A673 (cell line): ENCODE results near the gene VSTM2L. TPM values are rescaled to one million over a fixed set of nuclear protein-coding genes. Genes with fewer than 3 reads are reported as not detected.

Source experiments
- BruUV-seq: library from RNA; stranded (reverse); fragments of 400-500 nt; replicated peaks from 2 replicates; lab custom pipeline; 2021; lab: Mats Ljungman, UMichigan
- CTCF ChIA-PET: fragments of 300-600 bp; sonication (Branson Sonifier 250); formaldehyde crosslinking; loops from one replicate; lab custom pipeline; 2022; ENCODE audit warnings: antibody characterized with exemption; lab: Charles Lee
- POLR2A ChIA-PET: fragments of 300-600 bp; sonication (Branson Sonifier 250); formaldehyde crosslinking; loops from one replicate; lab custom pipeline; 2022; ENCODE audit warnings: antibody characterized with exemption; ENCODE audit not compliant: low non-redundant PET; lab: Charles Lee
- DNase-seq: peaks from one replicate; pipeline ENCODE4 v3.0.0-alpha.2; 2015; ENCODE audit warnings: low spot score
- H3K27ac ChIP-seq: fragments of 200-600 bp; sonication (generic); 2 replicates; pipeline ENCODE4 v1.5.1; 2016; ENCODE audit warnings: mixed run types, low read depth, mild to moderate bottlenecking, mixed read lengths, antibody characterized with exemption, low read length; ENCODE audit not compliant: poor library complexity, severe bottlenecking
- H3K27me3 ChIP-seq: fragments of 200-600 bp; sonication (generic); replicated peaks from 2 replicates; pipeline ENCODE4 v1.6.1; 2017; ENCODE audit warnings: mixed run types, low read depth, mild to moderate bottlenecking, mixed read lengths, antibody characterized with exemption, low read length; ENCODE audit not compliant: insufficient read depth, poor library complexity
- H3K36me3 ChIP-seq: fragments of 200-600 bp; sonication (generic); 2 replicates; pipeline ENCODE4 v1.6.1; 2016; ENCODE audit warnings: mixed run types, mild to moderate bottlenecking, mixed read lengths, antibody characterized with exemption, low read length; ENCODE audit not compliant: insufficient read depth, poor library complexity, severe bottlenecking
- H3K4me1 ChIP-seq: fragments of 200-600 bp; sonication (generic); 2 replicates; pipeline ENCODE4 v1.6.1; 2017; ENCODE audit warnings: mixed run types, mild to moderate bottlenecking, mixed read lengths, antibody characterized with exemption, low read length; ENCODE audit not compliant: insufficient read depth, poor library complexity, severe bottlenecking
- H3K4me3 ChIP-seq: fragments of 200-600 bp; sonication (generic); 2 replicates; pipeline ENCODE4 v1.5.1; 2016; ENCODE audit warnings: low read depth, mixed run types, mild to moderate bottlenecking, mixed read lengths, low read length; ENCODE audit not compliant: poor library complexity, severe bottlenecking
- H3K9me3 ChIP-seq: fragments of 200-600 bp; sonication (generic); 2 replicates; pipeline ENCODE4 v1.6.1; 2016; ENCODE audit warnings: mixed run types, low read depth, mild to moderate bottlenecking, mixed read lengths, antibody characterized with exemption, low read length; ENCODE audit not compliant: poor library complexity, severe bottlenecking
- CTCF ChIP-seq: fragments of 300-800, 200-600 bp; sonication (generic); conservative IDR thresholded peaks from 2 replicates; pipeline ENCODE4 v1.5.1; 2017; ENCODE audit warnings: low read depth, mild to moderate bottlenecking, antibody characterized with exemption, low read length, moderate library complexity, mixed read lengths
- EZH2 ChIP-seq: fragments of 200-600 bp; sonication (generic); IDR thresholded peaks from 2 replicates; pipeline ENCODE4 v1.6.1; 2017; ENCODE audit warnings: borderline replicate concordance, low read depth, mild to moderate bottlenecking, mixed read lengths, antibody characterized with exemption, low read length; ENCODE audit not compliant: poor library complexity, severe bottlenecking
- intact Hi-C: fragments of 100-400 bp; cut with micrococcal nuclease; formaldehyde crosslinking; loops from one replicate; pipeline ENCODE4 v1.10.0; 2022; ENCODE audit not compliant: unreplicated experiment
- total RNA-seq: library from RNA; stranded (reverse); gene quantifications from 2 replicates; pipeline ENCODE4 v1.2.3, GENCODE V29; 2021

VSTM2L gene
- total RNA-seq, 1 experiment from 2014 or later, result 23.3 TPM

GRCh38 chr20:37969949-37970855 lies 67.3 kb downstream of the VSTM2L start:
- BruUV-seq, result no TSS peak
- intact Hi-C loops, result no loop called here
- no peaks in the 10 kb centered on the region for H3K9me3 ChIP-seq
- TF ChIP-seq CTCF (no peak), EZH2 (no peak)
- peaks cover 11% of the 10 kb centered on the region for H3K4me1 ChIP-seq
- no peak overlapping the region for H3K27ac ChIP-seq
- DNase-seq, result no peak
- H3K4me3 ChIP-seq, result no peak overlapping the region
- CTCF ChIA-PET, result no interaction called here
- POLR2A ChIA-PET, result no interaction called here
- no peaks in the 10 kb centered on the region for H3K27me3 ChIP-seq
- H3K36me3 ChIP-seq, result no peaks in the 10 kb centered on the region

- ChIA-PET POLR2A (no interaction called here), CTCF (no interaction called here)
Observed at GRCh38 chr20:37970856-37971245, 67.9 kb downstream of the VSTM2L start.

GRCh38 chr20:37971561-37972127 lies 68.7 kb downstream of the VSTM2L start:
- Histone ChIP-seq H3K27me3 (no peaks in the 10 kb centered on the region), H3K9me3 (no peaks in the 10 kb centered on the region), H3K36me3 (no peaks in the 10 kb centered on the region), H3K27ac (no peak overlapping the region), H3K4me1 (peaks cover 12% of the 10 kb centered on the region), H3K4me3 (no peak overlapping the region)
- ChIA-PET CTCF (no interaction called here), POLR2A (no interaction called here)
- no peak for DNase-seq
- intact Hi-C loops, result no loop called here
- no peak for TF ChIP-seq CTCF
- TF ChIP-seq EZH2, result no peak
- no TSS peak for BruUV-seq

More at GRCh38 chr20:37970856-37971245, 67.9 kb downstream of the VSTM2L start:
- no peak for DNase-seq
- TF ChIP-seq EZH2 (no peak), CTCF (no peak)
- H3K9me3 ChIP-seq, result no peaks in the 10 kb centered on the region
- intact Hi-C loops, result no loop called here
- peaks cover 11% of the 10 kb centered on the region for H3K4me1 ChIP-seq
- no TSS peak for BruUV-seq
- no peaks in the 10 kb centered on the region for H3K27me3 ChIP-seq
- H3K27ac ChIP-seq, result no peak overlapping the region
- no peaks in the 10 kb centered on the region for H3K36me3 ChIP-seq
- no peak overlapping the region for H3K4me3 ChIP-seq
